Natural killer cell (primary cell): ENCODE measurements around the gene SRSF6. TPM values are rescaled to one million over a fixed set of nuclear protein-coding genes. Genes with fewer than 3 reads are reported as not detected.

Experiments
- ATAC-seq, 3 donors: fragments of 150-1000 bp in 2 of 3; fragments of 200-7000 bp in 1 of 3; cut with Tn5 transposase; 1 replicate in 1 of 3; 2 replicates in 2 of 3; pipeline ENCODE4 v1.10.0; 2021; ENCODE audit warnings: mild to moderate bottlenecking in 2 of 3, moderate library complexity in 2 of 3
- DNase-seq, 2 donors: peaks; one replicate each; pipeline versions ENCODE4 v3.0.0 to v3.0.0-alpha.2; 2013 to 2021; ENCODE audit warnings: mixed read lengths in 1 of 2
- H3K27ac ChIP-seq: one replicate; pipeline ENCODE4 v1.5.1; 2013; ENCODE audit warnings: mild to moderate bottlenecking, low read length
- H3K27me3 ChIP-seq: one replicate; pipeline ENCODE4 v1.6.1; 2013; ENCODE audit warnings: low read length; ENCODE audit not compliant: control insufficient read depth, insufficient read depth
- H3K36me3 ChIP-seq: one replicate; pipeline ENCODE4 v1.6.1; 2013; ENCODE audit warnings: low read length; ENCODE audit not compliant: control insufficient read depth, insufficient read depth
- H3K4me1 ChIP-seq: one replicate; pipeline ENCODE4 v1.6.1; 2013; ENCODE audit warnings: low read length; ENCODE audit not compliant: control insufficient read depth, insufficient read depth
- H3K4me3 ChIP-seq: one replicate; pipeline ENCODE4 v1.5.1; 2013; ENCODE audit warnings: low read length
- H3K9me3 ChIP-seq: one replicate; pipeline ENCODE4 v1.6.1; 2013; ENCODE audit warnings: low read length; ENCODE audit not compliant: control insufficient read depth, insufficient read depth
- H3K27ac Mint-ChIP-seq, 2 donors: one replicate each; pipeline ENCODE4 v1.8.0; 2022; ENCODE audit warnings: mild to moderate bottlenecking in 2 of 2, mixed read lengths in 2 of 2, moderate library complexity in 1 of 2
- H3K27me3 Mint-ChIP-seq, 2 donors: one replicate each; pipeline ENCODE4 v1.8.0; 2022; ENCODE audit warnings: low read depth in 2 of 2, mixed read lengths in 2 of 2
- H3K36me3 Mint-ChIP-seq: one replicate; pipeline ENCODE4 v1.8.0; 2022; ENCODE audit warnings: mixed read lengths
- H3K4me1 Mint-ChIP-seq, 2 donors: one replicate each; pipeline ENCODE4 v1.8.0; 2022; ENCODE audit warnings: mixed read lengths in 2 of 2
- H3K4me3 Mint-ChIP-seq: one replicate; pipeline ENCODE4 v1.8.0; 2022; ENCODE audit warnings: mild to moderate bottlenecking, moderate library complexity, mixed read lengths
- H3K9me3 Mint-ChIP-seq, 2 donors: one replicate each; pipeline ENCODE4 v1.8.0; 2022; ENCODE audit warnings: mixed read lengths in 2 of 2
- CTCF ChIP-seq: fragments of 200-600 bp; IDR thresholded peaks from one replicate; pipeline ENCODE4 v1.8.0; 2022; ENCODE audit warnings: antibody characterized with exemption
- WGBS: methylation state at CpG from one replicate; pipeline ENCODE4 v1.1.7; 2013; ENCODE audit warnings: missing lambda C conversion rate; ENCODE audit not compliant: insufficient coverage; 5-methylcytosine and 5-hydroxymethylcytosine counted together
- intact Hi-C: fragments of 100-400 bp; cut with micrococcal nuclease; formaldehyde crosslinking; loops from one replicate; pipeline ENCODE4 v1.14.2; 2022
- total RNA-seq, 4 donors: library from RNA; stranded (reverse); fragments of 120-200 nt in 1 of 4; gene quantifications; one replicate each; pipeline versions ENCODE4 v1.2.3 to v1.2.4, GENCODE V29; 2013 to 2022

Gene SRSF6
- total RNA-seq, 3 donors from 2014 or later (not counting 1 experiment from before 2014, with no cell fraction given) = 184 to 252 (median 229) TPM

GRCh38 chr20:43462660-43463526 lies 5.2 kb downstream of the SRSF6 start:
- no peaks in the 10 kb centered on the region for H3K9me3 Mint-ChIP-seq
- H3K36me3 Mint-ChIP-seq = peaks cover 26% of the 10 kb centered on the region
- H3K4me1 Mint-ChIP-seq = peaks cover 36 to 45% of the 10 kb centered on the region in 2 donors
- no peak for ATAC-seq
- no peak overlapping the region for H3K4me3 ChIP-seq
- TF ChIP-seq CTCF = no peak
- peak overlapping the region; percentile 45 to 71 for H3K27ac Mint-ChIP-seq
- no peak overlapping the region for H3K27ac ChIP-seq
- H3K27me3 ChIP-seq = no peaks in the 10 kb centered on the region
- intact Hi-C loops = no loop called here
- no peak for DNase-seq
- WGBS = 100% methylated on average over 3 of the region's 4 CpGs
- no peaks in the 10 kb centered on the region for H3K9me3 ChIP-seq
- no peak overlapping the region for H3K4me3 Mint-ChIP-seq
- peaks cover 7% of the 10 kb centered on the region for H3K4me1 ChIP-seq
- H3K36me3 ChIP-seq = peaks cover 70% of the 10 kb centered on the region
- no peaks in the 10 kb centered on the region for H3K27me3 Mint-ChIP-seq

- WGBS = 96% methylated on average over 2 of the region's 3 CpGs
- no peaks in the 10 kb centered on the region for H3K9me3 Mint-ChIP-seq
- no peaks in the 10 kb centered on the region for H3K27me3 ChIP-seq
- TF ChIP-seq CTCF = no peak
- no peak overlapping the region for H3K4me3 Mint-ChIP-seq
- no peaks in the 10 kb centered on the region for H3K9me3 ChIP-seq
- ATAC-seq (no peak), DNase-seq (no peak)
- intact Hi-C loops = no loop called here
- peaks cover 36 to 44% of the 10 kb centered on the region in 2 donors for H3K4me1 Mint-ChIP-seq
- H3K27me3 Mint-ChIP-seq = no peaks in the 10 kb centered on the region
- H3K4me1 ChIP-seq = peaks cover 5% of the 10 kb centered on the region
- peaks cover 70% of the 10 kb centered on the region for H3K36me3 ChIP-seq
- no peak overlapping the region for H3K27ac ChIP-seq
- peaks cover 26% of the 10 kb centered on the region for H3K36me3 Mint-ChIP-seq
- no peak overlapping the region for H3K4me3 ChIP-seq
- H3K27ac Mint-ChIP-seq = peak overlapping the region; percentile 45 to 71
Measured at GRCh38 chr20:43463527-43464218, 6.0 kb downstream of the SRSF6 start.

- peaks cover 30 to 38% of the 10 kb centered on the region in 2 donors for H3K4me1 Mint-ChIP-seq
- Histone ChIP-seq H3K4me3 (no peak overlapping the region), H3K9me3 (no peaks in the 10 kb centered on the region), H3K27me3 (no peaks in the 10 kb centered on the region), H3K4me1 (no peaks in the 10 kb centered on the region), H3K27ac (no peak overlapping the region), H3K36me3 (peaks cover 69% of the 10 kb centered on the region)
- no peaks in the 10 kb centered on the region for H3K9me3 Mint-ChIP-seq
- peak overlapping the region; percentile 40 to 71 for H3K27ac Mint-ChIP-seq
- DNase-seq (no peak), ATAC-seq (no peak)
- no peak for TF ChIP-seq CTCF
- 98% methylated on average over 9 of the region's 9 CpGs for WGBS
- H3K27me3 Mint-ChIP-seq = no peaks in the 10 kb centered on the region
- H3K36me3 Mint-ChIP-seq = peaks cover 25% of the 10 kb centered on the region
- no peak overlapping the region for H3K4me3 Mint-ChIP-seq
- intact Hi-C loops = no loop called here
Measured at GRCh38 chr20:43464219-43464790, 6.6 kb downstream of the SRSF6 start.
